ENCODE measurements around the gene SEC14L3. TPM values are rescaled to one million over a fixed set of nuclear protein-coding genes. Genes with fewer than 3 reads are reported as not detected.

Gene SEC14L3
- total RNA-seq = not detected in 2 replicates

DNA sequence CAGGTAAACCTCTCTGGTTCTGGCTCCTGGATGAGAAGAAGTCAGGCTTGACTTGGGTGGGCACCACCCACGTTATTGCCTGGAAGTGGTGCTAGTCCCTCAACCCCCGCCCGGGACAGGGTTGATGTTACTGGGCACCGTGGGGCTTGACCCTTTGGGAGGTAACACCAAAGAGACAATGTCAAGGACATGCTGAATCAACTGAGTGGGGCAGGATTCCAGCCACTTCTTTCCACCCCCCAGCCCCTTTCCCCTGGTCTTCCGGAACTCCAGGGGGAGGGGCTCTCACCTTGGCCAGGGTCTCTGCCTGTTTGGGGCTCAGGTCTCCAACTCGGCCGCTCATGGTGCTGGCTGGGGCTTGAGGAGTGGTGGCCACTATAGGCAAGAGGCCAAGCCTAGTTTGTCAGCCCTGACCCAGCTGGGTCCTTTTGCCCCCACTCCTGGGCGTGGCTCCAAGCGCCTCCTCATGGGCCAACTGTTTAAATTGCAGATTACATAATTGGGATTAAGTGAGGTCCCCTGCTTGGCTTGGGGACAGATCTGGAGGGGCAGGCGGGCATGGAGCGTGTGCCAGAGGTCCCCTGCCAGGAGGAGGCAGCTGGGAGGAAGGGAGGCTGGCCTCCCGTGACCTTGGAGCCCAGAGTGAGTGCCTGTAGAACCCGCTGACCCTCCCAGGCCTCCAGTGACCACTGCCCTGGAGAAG is at the start of gene SEC14L3:
Gene SEC14L3 (minus strand): TSS at position 402 of the 703 bp plus-strand sequence. CDS start 59 bp downstream, at position 343.

DNA sequence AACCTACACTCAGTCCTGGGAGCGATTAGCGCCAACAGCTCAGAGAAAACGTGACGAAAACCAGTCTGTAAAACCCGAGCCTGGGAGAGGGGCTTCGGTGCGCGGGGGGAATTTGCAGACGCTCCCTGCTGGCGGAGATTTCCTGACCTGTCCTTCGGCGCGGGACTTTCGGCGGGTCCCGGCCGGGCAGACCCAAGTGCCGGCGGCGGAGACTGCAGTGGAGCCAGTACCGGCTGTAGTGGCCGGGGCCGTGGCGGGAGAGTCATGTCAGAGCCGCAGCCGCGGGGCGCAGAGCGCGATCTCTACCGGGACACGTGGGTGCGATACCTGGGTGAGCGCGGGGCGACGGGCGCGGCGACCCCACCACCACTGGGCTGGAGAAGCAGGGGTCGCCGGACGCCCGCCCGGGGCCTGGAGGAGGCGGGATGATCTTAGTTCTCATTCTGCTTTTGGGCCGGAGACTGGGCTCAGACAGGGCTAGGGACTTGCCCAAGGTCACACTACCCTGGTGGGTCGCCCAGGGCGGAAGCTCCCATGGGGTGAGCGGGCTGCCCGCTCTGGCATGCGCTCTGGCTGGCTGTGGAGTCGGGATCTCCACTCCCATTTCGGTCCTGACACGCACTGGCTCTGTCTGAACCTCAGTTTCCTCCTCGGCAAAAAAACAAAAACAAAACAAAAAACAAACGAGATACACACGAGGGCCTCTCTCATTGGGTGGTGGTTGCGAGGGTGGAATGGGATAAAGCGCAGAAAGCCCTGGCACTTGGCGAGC is 46.0 kb downstream of the SEC14L3 start, which contains the start of gene MTFP1:
Gene MTFP1 (plus strand): TSS at position 153 of the 772 bp plus-strand sequence. CDS start 112 bp downstream, at position 265.

Other genes with a start within 250 kb of the SEC14L3 start
- 0.36 and 2.0 TPM in 2 replicates for gene LIF, start 225.3 kb downstream of the SEC14L3 start, total RNA-seq
- gene OSM, start 205.2 kb downstream of the SEC14L3 start, total RNA-seq = not detected in 2 replicates
- 6.7 and 9.9 TPM in 2 replicates for gene CASTOR1, start 182.5 kb downstream of the SEC14L3 start, total RNA-seq
- gene TBC1D10A, start 145.1 kb downstream of the SEC14L3 start, total RNA-seq = 6.1 and 7.6 TPM in 2 replicates
- 23.3 and 28.0 TPM in 2 replicates for gene SF3A1, start 115.1 kb downstream of the SEC14L3 start, total RNA-seq
- gene CCDC157, start 115.0 kb downstream of the SEC14L3 start, total RNA-seq = 1.0 and 1.2 TPM in 2 replicates
- gene RNF215, start 84.6 kb downstream of the SEC14L3 start, total RNA-seq = 20.4 and 24.8 TPM in 2 replicates
- gene SEC14L2, start 75.0 kb downstream of the SEC14L3 start, total RNA-seq = 17.6 and 29.0 TPM in 2 replicates
- 31.8 and 32.6 TPM in 2 replicates for gene MTFP1, start 46.2 kb downstream of the SEC14L3 start, total RNA-seq
- gene SEC14L4, start 33.7 kb upstream of the SEC14L3 start, total RNA-seq = not detected in 2 replicates
- gene SEC14L6, start 74.7 kb upstream of the SEC14L3 start, total RNA-seq = under 0.01 TPM in 1 of 2 replicates, not detected in the other
- gene GAL3ST1, start 102.6 kb upstream of the SEC14L3 start, total RNA-seq = under 0.01 TPM in 1 of 2 replicates, not detected in the other
- 97.1 and 115 TPM in 2 replicates for gene PES1, start 119.9 kb upstream of the SEC14L3 start, total RNA-seq
- gene TCN2, start 135.2 kb upstream of the SEC14L3 start, total RNA-seq = 30.9 and 40.7 TPM in 2 replicates
- gene SLC35E4, start 163.8 kb upstream of the SEC14L3 start, total RNA-seq = 20.7 and 28.4 TPM in 2 replicates
- gene DUSP18, start 195.9 kb upstream of the SEC14L3 start, total RNA-seq = 8.4 and 11.6 TPM in 2 replicates
- 5.6 and 7.6 TPM in 2 replicates for gene OSBP2, start 222.9 kb upstream of the SEC14L3 start, total RNA-seq